CD4-positive, alpha-beta T cell treated with Interleukin-6 at 100 ng/mL for 8 hours (primary cell): ENCODE measurements around the gene C16orf86.
A peak's percentile ranks its signal among the peaks of the same experiment; 100 is the strongest.

Experiments used
- DNase-seq: peaks from one replicate; pipeline ENCODE4 v3.0.0-alpha.2; 2020; ENCODE audit warnings: mixed read lengths, low spot score

Gene C16orf86

GRCh38 chr16:67653789-67654402, 12.7 kb upstream of the C16orf86 start:
- DNase-seq = no peak

GRCh38 chr16:67654403-67654911, 12.2 kb upstream of the C16orf86 start:
- DNase-seq = no peak

GRCh38 chr16:67655363-67655762, 11.3 kb upstream of the C16orf86 start:
- DNase-seq = no peak

GRCh38 chr16:67656344-67657016, 10.1 kb upstream of the C16orf86 start:
- no peak for DNase-seq

GRCh38 chr16:67657017-67657608, 9.5 kb upstream of the C16orf86 start:
- DNase-seq = no peak

- DNase-seq = no peak
These were observed 8.7 kb upstream of the C16orf86 start for GRCh38 chr16:67657751-67658518.

GRCh38 chr16:67658849-67659674, 7.6 kb upstream of the C16orf86 start:
- no peak for DNase-seq

GRCh38 chr16:67659675-67660563, 6.7 kb upstream of the C16orf86 start, which contains the start of gene ACD:
ACD (minus strand) TSS chr16:67660260; CDS start chr16:67660220, 40 bp downstream.
- peak; percentile 90 for DNase-seq

GRCh38 chr16:67660564-67661028, 6.0 kb upstream of the C16orf86 start, which contains the start of gene PARD6A:
PARD6A (plus strand) TSS chr16:67660960; CDS start chr16:67661039, 79 bp downstream.
- DNase-seq = peak; percentile 98

GRCh38 chr16:67661101-67661761, 5.4 kb upstream of the C16orf86 start:
- no peak for DNase-seq

GRCh38 chr16:67661886-67662652, 4.5 kb upstream of the C16orf86 start:
- no peak for DNase-seq

- no peak for DNase-seq
These were observed 4.0 kb upstream of the C16orf86 start for GRCh38 chr16:67662653-67663010.

GRCh38 chr16:67663151-67663876, 3.3 kb upstream of the C16orf86 start:
- DNase-seq = no peak

- DNase-seq = no peak
These were observed 2.8 kb upstream of the C16orf86 start for GRCh38 chr16:67663877-67664222.

GRCh38 chr16:67664258-67664657, 2.4 kb upstream of the C16orf86 start:
- DNase-seq = no peak

- DNase-seq = no peak
These were observed 1.7 kb upstream of the C16orf86 start for GRCh38 chr16:67664871-67665270.

GRCh38 chr16:67665598-67665997, 1.0 kb upstream of the C16orf86 start:
- DNase-seq = no peak

- no peak for DNase-seq
These were observed 522 bp upstream of the C16orf86 start for GRCh38 chr16:67666032-67666551.
